GM12864 (cell line): ENCODE results near the gene EML6.

ENCODE experiments used
- DNase-seq: peaks from one replicate; pipeline ENCODE4 v3.0.0-alpha.2; 2011; ENCODE audit warnings: low read depth
- H3K4me3 ChIP-seq: 2 replicates; pipeline ENCODE4 v1.5.1; 2011; ENCODE audit warnings: mild to moderate bottlenecking, low read depth, low read length, control low read depth
- CTCF ChIP-seq: IDR thresholded peaks from 2 replicates; pipeline ENCODE4 v1.5.1; 2011; ENCODE audit warnings: low read depth, mild to moderate bottlenecking, moderate library complexity, low read length, control low read depth, inconsistent platforms; ENCODE audit errors: missing control alignments

EML6 gene

GRCh38 chr2:54789878-54790277, 66.4 kb downstream of the EML6 start:
- no peak overlapping the region for H3K4me3 ChIP-seq
- no peak for TF ChIP-seq CTCF
- DNase-seq = no peak

- DNase-seq = no peak
- H3K4me3 ChIP-seq = no peak overlapping the region
Observed at GRCh38 chr2:54791831-54792230, 68.4 kb downstream of the EML6 start.

GRCh38 chr2:54797307-54797706, 73.8 kb downstream of the EML6 start:
- TF ChIP-seq CTCF = no peak
- DNase-seq = no peak
- H3K4me3 ChIP-seq = no peak overlapping the region

More at GRCh38 chr2:54791831-54792230, 68.4 kb downstream of the EML6 start:
- TF ChIP-seq CTCF = no peak

- DNase-seq = no peak
- TF ChIP-seq CTCF = no peak
- no peak overlapping the region for H3K4me3 ChIP-seq
Observed at GRCh38 chr2:54801352-54801751, 77.9 kb downstream of the EML6 start.

- DNase-seq = no peak
- no peak overlapping the region for H3K4me3 ChIP-seq
Observed at GRCh38 chr2:54803783-54804751, 80.6 kb downstream of the EML6 start.

GRCh38 chr2:54805255-54805654, 81.8 kb downstream of the EML6 start:
- TF ChIP-seq CTCF = no peak
- DNase-seq = no peak
- H3K4me3 ChIP-seq = no peak overlapping the region

More at GRCh38 chr2:54803783-54804751, 80.6 kb downstream of the EML6 start:
- no peak for TF ChIP-seq CTCF

GRCh38 chr2:54806975-54807374, 83.5 kb downstream of the EML6 start:
- no peak for DNase-seq
- H3K4me3 ChIP-seq = no peak overlapping the region
- no peak for TF ChIP-seq CTCF
